Left renal cortex interstitium (tissue), 4 donors: ENCODE results near the gene SHH. TPM values are rescaled to one million over a fixed set of nuclear protein-coding genes. Genes with fewer than 3 reads are reported as not detected.

Source experiments
- polyA plus RNA-seq, 4 donors: library from polyadenylated mRNA; unstranded; fragments of 120-200 nt; gene quantifications; one replicate each; pipeline ENCODE4 v1.2.1, GENCODE V29; 2013; ENCODE audit not compliant: insufficient read length in 4 of 4

Gene SHH
- polyA plus RNA-seq, 4 donors = 2.2 to 3.2 (median 2.6) TPM

Other genes with a start within 250 kb of the SHH start
- gene RBM33, start 167.8 kb downstream of the SHH start, polyA plus RNA-seq = 10 to 100 TPM; 20.4 to 47.6 (median 36.8) TPM